Retinal pigment epithelial cell (primary cell): ENCODE data around the gene TRAF2.
"Not testable (repeated sequence)": the region's sequence is repeated elsewhere in the genome, so short reads cannot be mapped to it uniquely, and the experiment has no call there.

Experiments
- DNase-seq: peaks from one replicate; pipeline ENCODE4 v3.0.0-alpha.2; 2010; ENCODE audit warnings: low read depth
- H3K4me3 ChIP-seq: 2 replicates; pipeline ENCODE4 v1.5.1; 2011; ENCODE audit warnings: mild to moderate bottlenecking, low read length, control low read depth, moderate library complexity
- CTCF ChIP-seq: conservative IDR thresholded peaks from 2 replicates; pipeline ENCODE4 v1.5.1; 2011; ENCODE audit warnings: low read depth, low read length, control low read depth, inconsistent platforms

TRAF2 gene, protein sequence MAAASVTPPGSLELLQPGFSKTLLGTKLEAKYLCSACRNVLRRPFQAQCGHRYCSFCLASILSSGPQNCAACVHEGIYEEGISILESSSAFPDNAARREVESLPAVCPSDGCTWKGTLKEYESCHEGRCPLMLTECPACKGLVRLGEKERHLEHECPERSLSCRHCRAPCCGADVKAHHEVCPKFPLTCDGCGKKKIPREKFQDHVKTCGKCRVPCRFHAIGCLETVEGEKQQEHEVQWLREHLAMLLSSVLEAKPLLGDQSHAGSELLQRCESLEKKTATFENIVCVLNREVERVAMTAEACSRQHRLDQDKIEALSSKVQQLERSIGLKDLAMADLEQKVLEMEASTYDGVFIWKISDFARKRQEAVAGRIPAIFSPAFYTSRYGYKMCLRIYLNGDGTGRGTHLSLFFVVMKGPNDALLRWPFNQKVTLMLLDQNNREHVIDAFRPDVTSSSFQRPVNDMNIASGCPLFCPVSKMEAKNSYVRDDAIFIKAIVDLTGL

DNA sequence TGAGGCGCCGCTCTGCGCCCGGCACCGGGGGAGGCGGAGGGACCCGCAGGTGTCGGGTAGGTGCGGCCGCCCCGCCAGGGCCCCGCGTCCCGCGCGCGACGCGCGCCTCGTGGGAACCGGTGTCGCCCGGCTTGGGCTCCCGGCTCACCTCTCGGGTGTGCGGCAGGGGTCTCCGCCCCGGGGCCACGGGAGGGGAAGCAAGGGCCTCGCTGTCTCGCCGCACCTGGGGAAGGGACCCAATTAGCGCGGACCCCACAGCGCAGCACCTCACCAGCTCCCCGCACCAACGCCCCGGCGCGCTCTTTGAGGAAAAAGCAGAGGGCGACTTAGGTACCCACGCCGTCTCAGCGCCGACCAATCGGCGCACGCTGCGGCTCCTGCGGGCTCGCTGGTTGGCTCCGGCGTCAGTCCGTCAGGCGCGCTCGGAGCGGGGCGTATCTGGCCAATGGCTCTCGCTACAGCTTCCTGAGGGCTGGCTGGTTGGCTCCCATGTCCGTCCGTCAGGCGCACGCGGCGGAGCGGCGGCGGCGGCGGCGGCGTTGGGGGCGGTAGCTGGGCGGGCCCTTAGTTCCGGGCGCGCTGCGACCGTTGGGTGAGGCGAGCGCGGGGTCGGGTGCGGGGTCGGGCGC lies at the start of gene TRAF2:
TSS of gene TRAF2 (plus strand) at position 567 of the 629 bp plus-strand sequence. CDS start 12,225 bp downstream, outside the sequence.
- no peak for TF ChIP-seq CTCF
- peak; percentile 98 for DNase-seq
- H3K4me3 ChIP-seq, result peak within 1 kb of the TSS; percentile 66

DNA sequence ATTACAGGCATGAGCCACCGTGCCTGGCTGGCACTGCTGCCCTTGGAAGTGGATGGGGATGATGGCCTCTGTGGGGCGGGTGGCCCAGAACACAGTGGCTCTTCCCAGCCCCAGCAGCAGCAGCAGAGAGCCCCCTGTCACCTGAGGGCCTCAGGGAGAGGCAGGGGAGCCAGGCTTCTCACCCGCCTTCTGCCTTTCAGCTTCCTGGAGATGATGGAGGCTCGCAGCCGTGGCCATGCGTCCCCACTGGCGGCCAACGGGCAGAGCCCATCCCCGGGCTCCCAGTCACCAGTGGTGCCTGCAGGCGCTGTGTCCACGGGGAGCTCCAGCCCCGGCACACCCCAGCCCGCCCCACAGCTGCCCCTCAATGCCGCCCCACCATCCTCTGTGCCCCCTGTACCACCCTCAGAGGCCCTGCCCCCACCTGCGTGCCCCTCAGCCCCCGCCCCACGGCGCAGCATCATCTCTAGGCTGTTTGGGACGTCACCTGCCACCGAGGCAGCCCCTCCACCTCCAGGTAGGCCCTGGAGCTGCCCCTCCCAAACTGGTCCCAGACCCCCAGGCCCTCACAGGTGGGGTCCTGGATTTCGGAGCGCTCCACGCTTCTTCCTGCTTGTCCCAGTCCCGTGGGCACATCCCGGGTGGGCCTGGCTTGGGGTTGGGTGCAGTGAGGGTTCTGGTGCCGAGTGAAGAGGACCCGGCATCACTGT lies 49.0 kb upstream of the TRAF2 start:
- H3K4me3 ChIP-seq, result no peak overlapping the region
- no peak for TF ChIP-seq CTCF
- no peak for DNase-seq

GRCh38 chr9:136837856-136838277 lies 48.4 kb upstream of the TRAF2 start:
- H3K4me3 ChIP-seq, DNase-seq: not testable (repeated sequence)

- no peak overlapping the region for H3K4me3 ChIP-seq
- no peak for TF ChIP-seq CTCF
These were observed 47.7 kb upstream of the TRAF2 start for GRCh38 chr9:136838314-136839228.

GRCh38 chr9:136839229-136840139 lies 46.8 kb upstream of the TRAF2 start:
- no peak overlapping the region for H3K4me3 ChIP-seq
- TF ChIP-seq CTCF, result no peak
- DNase-seq, result no peak

More at GRCh38 chr9:136838314-136839228, 47.7 kb upstream of the TRAF2 start:
- DNase-seq, result no peak

GRCh38 chr9:136840140-136840876 lies 46.0 kb upstream of the TRAF2 start:
- TF ChIP-seq CTCF, result no peak
- DNase-seq, result no peak

More at GRCh38 chr9:136840140-136840876, 46.0 kb upstream of the TRAF2 start:
- no peak overlapping the region for H3K4me3 ChIP-seq
